Activated CD4-positive, alpha-beta T cell treated with anti-CD3 and anti-CD28 coated beads, Interleukin-2, amount 10 ng/mL, durations not matched to agents 7 days and 5 days (primary cell): Measurements from ENCODE around the gene STAP2. TPM values are rescaled to one million over a fixed set of nuclear protein-coding genes. Genes with fewer than 3 reads are reported as not detected.

Source experiments
- CTCF ChIA-PET: fragments of 350-600 bp; sonication (Branson Sonifier 250); formaldehyde crosslinking; loops from one replicate; lab custom pipeline; 2021; ENCODE audit warnings: antibody characterized with exemption; lab: Charles Lee
- POLR2A ChIA-PET: fragments of 350-600 bp; sonication (Branson Sonifier 250); formaldehyde crosslinking; loops from one replicate; lab custom pipeline; 2021; ENCODE audit warnings: antibody characterized with exemption; lab: Charles Lee
- DNase-seq: peaks from one replicate; pipeline ENCODE4 v3.0.0-alpha.2; 2020
- H3K27ac Mint-ChIP-seq: one replicate; pipeline ENCODE4 v1.8.0; 2021; ENCODE audit warnings: mild to moderate bottlenecking, moderate library complexity, mixed read lengths
- H3K27me3 Mint-ChIP-seq: one replicate; pipeline ENCODE4 v1.8.0; 2021; ENCODE audit warnings: mixed read lengths
- H3K36me3 Mint-ChIP-seq: one replicate; pipeline ENCODE4 v1.8.0; 2021; ENCODE audit warnings: low read depth, mixed read lengths
- H3K4me1 Mint-ChIP-seq: one replicate; pipeline ENCODE4 v1.8.0; 2021; ENCODE audit warnings: mixed read lengths
- H3K4me3 Mint-ChIP-seq: one replicate; pipeline ENCODE4 v1.8.0; 2021; ENCODE audit warnings: mild to moderate bottlenecking, moderate library complexity, mixed read lengths
- H3K9me3 Mint-ChIP-seq: one replicate; pipeline ENCODE4 v1.8.0; 2021; ENCODE audit warnings: mixed read lengths
- total RNA-seq, 2 experiments: library from RNA; stranded (reverse); gene quantifications; one replicate each; pipeline ENCODE4 v1.2.3, GENCODE V29; 2021

Gene STAP2
- total RNA-seq, 2 experiments from 2014 or later: 10.4 to 11.9 TPM

GRCh38 chr19:4368128-4368820 lies 29.6 kb upstream of the STAP2 start:
- ChIA-PET POLR2A (interaction anchor here (0.6 kb wide), 1 partner anchor 32 kb away, joined by 3 read pairs; the partner anchor contains the start of gene SH3GL1), CTCF (interaction anchor here (3.6 kb wide), 1 partner anchor 32 kb away, joined by 23 read pairs; the partner anchor contains the start of gene SH3GL1)
- Mint-ChIP-seq H3K4me1 (peaks cover 62% of the 10 kb centered on the region), H3K9me3 (no peaks in the 10 kb centered on the region), H3K27ac (peak overlapping the region; percentile 93), H3K27me3 (no peaks in the 10 kb centered on the region), H3K36me3 (peaks cover 20% of the 10 kb centered on the region), H3K4me3 (peak overlapping the region; percentile 62)
- no peak for DNase-seq

DNA sequence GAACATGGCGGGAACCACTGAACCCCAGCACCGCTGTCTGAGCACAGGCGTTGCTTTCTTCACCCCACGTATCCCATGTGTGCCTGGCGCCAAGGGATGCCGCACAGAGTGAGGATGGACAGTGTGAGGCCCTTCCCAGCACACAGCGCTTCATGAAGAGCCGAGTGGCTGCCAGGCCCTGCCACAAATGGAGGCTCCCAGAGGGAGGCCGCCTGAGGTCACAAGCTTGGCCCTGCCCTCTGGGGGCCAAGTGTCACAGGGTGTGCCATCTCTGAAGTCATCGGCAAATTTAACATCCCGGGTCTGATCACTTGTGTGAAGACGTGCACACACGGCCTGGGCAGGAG lies 29.1 kb upstream of the STAP2 start:
- DNase-seq: no peak
- POLR2A ChIA-PET: no interaction called here
- no peaks in the 10 kb centered on the region for H3K9me3 Mint-ChIP-seq
- H3K27me3 Mint-ChIP-seq: no peaks in the 10 kb centered on the region
- H3K27ac Mint-ChIP-seq: peak overlapping the region; percentile 93
- H3K4me1 Mint-ChIP-seq: peaks cover 60% of the 10 kb centered on the region
- H3K4me3 Mint-ChIP-seq: no peak overlapping the region
- peaks cover 20% of the 10 kb centered on the region for H3K36me3 Mint-ChIP-seq
- CTCF ChIA-PET: interaction anchor here (3.6 kb wide), 1 partner anchor 33 kb away, joined by 23 read pairs; the partner anchor contains the start of gene SH3GL1

- POLR2A ChIA-PET: no interaction called here
- no peaks in the 10 kb centered on the region for H3K9me3 Mint-ChIP-seq
- no peak overlapping the region for H3K4me3 Mint-ChIP-seq
- peaks cover 56% of the 10 kb centered on the region for H3K4me1 Mint-ChIP-seq
- peak overlapping the region; percentile 93 for H3K27ac Mint-ChIP-seq
- no peak for DNase-seq
- no peaks in the 10 kb centered on the region for H3K27me3 Mint-ChIP-seq
- peaks cover 20% of the 10 kb centered on the region for H3K36me3 Mint-ChIP-seq
- CTCF ChIA-PET: interaction anchor here (1.2 to 3.6 kb wide), 2 partner anchors 33 to 96 kb away, joined by 3 to 23 read pairs; partner anchors contain the start of gene SH3GL1
These were observed 28.7 kb upstream of the STAP2 start for GRCh38 chr19:4367336-4367723.

DNA sequence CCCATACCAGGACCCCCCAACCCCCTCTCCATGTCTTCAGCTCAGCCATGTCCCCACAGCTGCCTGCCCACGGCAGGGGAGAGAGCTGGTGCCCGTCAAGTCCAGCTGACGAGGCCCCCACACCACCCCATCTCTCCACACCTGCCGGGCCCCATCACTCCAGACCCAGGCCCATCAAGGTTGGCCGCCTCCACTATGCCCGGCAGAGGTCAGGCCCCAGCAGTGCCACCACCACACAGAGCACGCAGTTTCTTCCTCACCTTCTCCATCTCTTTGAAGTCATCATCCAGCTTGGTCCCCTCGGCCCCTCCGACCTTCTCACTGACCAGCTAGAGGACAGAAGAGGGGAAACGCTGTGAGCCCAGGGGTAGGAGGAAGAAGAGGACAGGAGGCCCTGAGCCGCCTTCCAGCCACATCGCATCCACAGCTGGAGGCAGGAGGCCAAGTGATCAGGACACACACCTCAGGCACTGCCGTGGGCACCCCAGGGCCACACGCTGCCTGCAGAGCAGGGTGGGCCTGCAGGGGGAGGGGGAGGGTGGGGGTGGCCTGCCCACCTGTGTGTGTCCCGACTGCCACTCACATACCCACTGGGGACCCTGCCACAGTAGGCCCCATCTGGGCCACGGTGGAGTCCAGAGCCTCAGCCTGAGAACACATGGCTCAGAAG lies 28.2 kb upstream of the STAP2 start:
- no peaks in the 10 kb centered on the region for H3K27me3 Mint-ChIP-seq
- peak overlapping the region; percentile 93 for H3K27ac Mint-ChIP-seq

DNA sequence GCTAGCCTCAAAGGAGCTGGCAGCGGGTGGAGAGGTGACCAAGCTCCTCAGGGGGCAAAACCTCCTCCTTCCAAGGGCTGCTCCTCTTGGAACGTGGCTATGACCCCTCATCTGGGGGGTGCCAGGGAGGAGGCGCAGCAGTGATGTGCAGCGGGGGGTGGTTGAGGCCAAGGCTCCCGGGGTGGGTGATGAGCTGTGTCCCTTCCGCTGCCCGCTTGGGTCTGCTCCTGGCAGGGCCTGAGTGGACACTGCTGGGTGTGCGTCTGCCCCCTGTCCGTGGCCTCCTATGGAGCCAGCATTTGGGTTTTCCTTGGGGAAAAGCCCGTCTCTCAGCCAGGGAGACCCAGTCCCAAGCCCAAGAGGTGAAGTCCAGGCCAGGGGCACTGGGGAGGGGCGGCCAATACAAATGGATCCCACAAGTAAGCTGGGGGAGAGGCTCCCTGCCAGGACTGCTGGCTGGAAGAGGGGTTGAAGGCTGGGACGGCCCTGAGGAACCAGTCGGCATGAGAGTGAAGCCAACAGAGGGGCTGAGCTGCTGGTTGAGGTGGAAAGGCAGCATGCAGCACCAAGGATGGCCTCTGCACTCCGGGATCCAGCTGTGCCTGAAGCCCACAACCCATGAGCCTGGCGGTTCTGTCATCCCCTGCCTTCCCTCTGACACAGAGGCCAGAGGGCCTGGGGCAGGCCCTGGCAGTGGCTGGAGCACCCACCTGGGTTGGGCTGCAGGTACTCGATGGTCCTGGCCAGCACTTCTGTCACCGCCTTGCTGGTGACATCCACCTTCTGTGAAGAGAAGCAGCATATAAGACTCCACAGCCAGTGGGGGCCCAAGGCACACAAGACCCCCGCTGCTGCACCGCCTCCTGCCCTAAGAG lies 27.4 kb upstream of the STAP2 start:
- Mint-ChIP-seq H3K27me3 (no peaks in the 10 kb centered on the region), H3K27ac (peak overlapping the region; percentile 80), H3K4me3 (no peak overlapping the region), H3K9me3 (no peaks in the 10 kb centered on the region), H3K4me1 (peaks cover 44% of the 10 kb centered on the region), H3K36me3 (peaks cover 22% of the 10 kb centered on the region)
- no peak for DNase-seq
- POLR2A ChIA-PET: no interaction called here
- CTCF ChIA-PET: interaction anchor here (1.2 to 2.3 kb wide), 3 partner anchors 22 to 95 kb away, joined by 3 to 9 read pairs (median 4); partner anchors contain the start of gene SH3GL1

More for the DNA sequence above, 28.2 kb upstream of the STAP2 start:
- no peak for DNase-seq
- H3K36me3 Mint-ChIP-seq: peaks cover 24% of the 10 kb centered on the region
- peaks cover 52% of the 10 kb centered on the region for H3K4me1 Mint-ChIP-seq
- H3K4me3 Mint-ChIP-seq: no peak overlapping the region
- POLR2A ChIA-PET: no interaction called here
- no peaks in the 10 kb centered on the region for H3K9me3 Mint-ChIP-seq
- CTCF ChIA-PET: interaction anchor here (1.2 to 3.6 kb wide), 3 partner anchors 34 to 96 kb away, joined by 3 to 23 read pairs (median 9); partner anchors contain the start of gene SH3GL1

DNA sequence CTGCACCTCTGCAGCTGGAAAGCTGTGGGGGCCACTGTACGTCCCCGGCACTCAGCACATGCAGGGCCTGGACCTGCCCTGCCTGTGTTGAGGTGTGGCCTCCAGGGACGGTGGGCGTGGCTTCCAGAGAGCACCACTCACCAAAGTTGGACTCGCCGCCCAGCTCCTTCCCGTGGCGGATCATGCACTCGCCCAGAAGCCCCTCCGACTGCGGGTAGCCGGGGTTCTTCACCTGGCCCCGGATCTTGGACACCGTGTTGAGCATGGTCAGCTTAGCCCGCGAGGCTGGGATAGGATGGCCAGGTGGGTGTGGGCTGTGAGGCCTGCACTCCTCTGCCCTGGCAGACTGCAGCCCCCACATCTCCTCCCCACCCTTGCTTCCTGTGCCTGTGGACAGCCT lies 26.7 kb upstream of the STAP2 start:
- H3K4me3 Mint-ChIP-seq: no peak overlapping the region
- H3K9me3 Mint-ChIP-seq: no peaks in the 10 kb centered on the region
- DNase-seq: no peak
- ChIA-PET POLR2A (no interaction called here), CTCF (interaction anchor here (1.1 to 2.3 kb wide), 3 partner anchors 10 to 35 kb away, joined by 3 to 9 read pairs (median 4); partner anchors contain the start of gene SH3GL1)
- H3K4me1 Mint-ChIP-seq: peaks cover 38% of the 10 kb centered on the region
- H3K27ac Mint-ChIP-seq: peak overlapping the region; percentile 50
- no peaks in the 10 kb centered on the region for H3K27me3 Mint-ChIP-seq
- peaks cover 26% of the 10 kb centered on the region for H3K36me3 Mint-ChIP-seq

DNA sequence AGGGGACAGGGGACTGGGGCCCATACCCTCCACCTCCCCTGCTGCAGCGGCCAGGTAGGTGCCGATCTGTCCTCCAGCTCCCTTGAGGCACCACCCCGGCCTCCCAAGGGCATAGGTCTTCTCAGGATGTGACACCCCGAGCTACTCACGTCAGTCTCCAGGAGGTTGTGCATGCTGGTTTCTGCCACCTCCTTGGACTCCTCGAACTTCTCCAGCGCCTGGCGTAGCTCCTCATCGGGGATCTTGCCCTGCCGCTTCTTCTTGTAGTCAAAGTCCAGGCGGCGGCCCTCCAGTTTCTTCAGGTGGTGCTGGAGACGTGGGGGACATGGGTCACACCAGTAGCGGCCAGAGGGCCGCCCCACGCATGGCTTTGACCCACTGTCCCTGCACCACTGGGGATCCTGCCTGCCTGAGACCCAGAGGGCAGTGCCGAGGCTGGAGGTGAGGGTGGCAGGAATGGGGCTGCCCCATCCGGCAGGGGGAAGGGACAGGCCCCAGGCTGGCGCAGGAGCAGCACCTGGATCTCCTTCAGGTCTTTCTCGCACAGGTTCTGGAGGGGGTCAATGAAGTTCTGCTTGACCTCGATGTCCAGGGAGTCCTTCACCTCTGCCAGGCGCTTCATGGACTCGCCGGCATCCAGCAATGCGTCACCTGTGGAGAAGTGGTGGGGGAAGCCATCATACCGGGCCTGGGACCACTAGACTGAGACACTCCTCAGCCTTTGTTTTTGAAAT lies 25.1 kb upstream of the STAP2 start:
- POLR2A ChIA-PET: no interaction called here

GRCh38 chr19:4362831-4363545 lies 24.4 kb upstream of the STAP2 start:
- DNase-seq: no peak
- Mint-ChIP-seq H3K36me3 (peaks cover 30% of the 10 kb centered on the region), H3K9me3 (no peaks in the 10 kb centered on the region), H3K27ac (peak overlapping the region; percentile 60), H3K4me1 (peaks cover 19% of the 10 kb centered on the region), H3K4me3 (no peak overlapping the region), H3K27me3 (no peaks in the 10 kb centered on the region)
- ChIA-PET CTCF (interaction anchor here (0.6 to 2.4 kb wide), 5 partner anchors 10 to 1451 kb away, joined by 3 to 14 read pairs (median 4); partner anchors contain the start of gene SH3GL1), POLR2A (no interaction called here)

More for the DNA sequence above, 25.1 kb upstream of the STAP2 start:
- Mint-ChIP-seq H3K4me3 (no peak overlapping the region), H3K27me3 (no peaks in the 10 kb centered on the region), H3K4me1 (peaks cover 26% of the 10 kb centered on the region), H3K27ac (peak overlapping the region; percentile 60), H3K36me3 (peaks cover 30% of the 10 kb centered on the region), H3K9me3 (no peaks in the 10 kb centered on the region)
- DNase-seq: no peak
- CTCF ChIA-PET: interaction anchor here (0.6 to 2.4 kb wide), 3 partner anchors 11 to 1450 kb away, joined by 4 to 14 read pairs (median 9); partner anchors contain the start of gene SH3GL1

GRCh38 chr19:4362101-4362828 lies 23.6 kb upstream of the STAP2 start:
- Mint-ChIP-seq H3K27me3 (no peaks in the 10 kb centered on the region), H3K4me3 (no peak overlapping the region), H3K27ac (no peak overlapping the region), H3K36me3 (peaks cover 30% of the 10 kb centered on the region), H3K9me3 (no peaks in the 10 kb centered on the region), H3K4me1 (peaks cover 11% of the 10 kb centered on the region)
- CTCF ChIA-PET: interaction anchor here (0.7 to 2.4 kb wide), 5 partner anchors 9 to 95 kb away, joined by 3 to 14 read pairs (median 3); partner anchors contain the start of gene SH3GL1
- DNase-seq: no peak
- POLR2A ChIA-PET: no interaction called here

- H3K27me3 Mint-ChIP-seq: no peaks in the 10 kb centered on the region
- peaks cover 4% of the 10 kb centered on the region for H3K4me1 Mint-ChIP-seq
- peaks cover 24% of the 10 kb centered on the region for H3K36me3 Mint-ChIP-seq
- H3K4me3 Mint-ChIP-seq: no peak overlapping the region
- POLR2A ChIA-PET: no interaction called here
- CTCF ChIA-PET: interaction anchor here (0.8 to 2.4 kb wide), 5 partner anchors 8 to 95 kb away, joined by 3 to 14 read pairs (median 4); partner anchors contain the start of gene SH3GL1
- H3K27ac Mint-ChIP-seq: no peak overlapping the region
- no peaks in the 10 kb centered on the region for H3K9me3 Mint-ChIP-seq
- no peak for DNase-seq
These were observed 22.8 kb upstream of the STAP2 start for GRCh38 chr19:4361152-4362046.
